ENCODE data around the gene PDE7B. TPM values are rescaled to one million over a fixed set of nuclear protein-coding genes. Genes with fewer than 3 reads are reported as not detected.
A peak's percentile ranks its signal among the peaks of the same experiment; 100 is the strongest.

PDE7B gene
- total RNA-seq, 2 donors from 2014 or later: 0.27 to 0.93 TPM

GRCh38 chr6:136012943-136013342 lies 161.4 kb downstream of the PDE7B start:
- Mint-ChIP-seq H3K9me3 (peaks cover 4 to 7% of the 10 kb centered on the region in 2 donors), H3K36me3 (peaks cover 0 to 8% of the 10 kb centered on the region in 2 donors), H3K27ac (no peak overlapping the region)
- DNase-seq (ENCODE audit: low spot score in 2 of 2) (no peak), ATAC-seq (no peak)

GRCh38 chr6:136014454-136015437 lies 163.2 kb downstream of the PDE7B start:
- Mint-ChIP-seq H3K27ac (no peak overlapping the region), H3K9me3 (peaks cover 3 to 4% of the 10 kb centered on the region in 2 donors), H3K36me3 (peaks cover 0 to 4% of the 10 kb centered on the region in 2 donors)
- ATAC-seq (no peak), DNase-seq (ENCODE audit: low spot score in 2 of 2) (no peak)

- no peak overlapping the region for H3K27ac Mint-ChIP-seq
- DNase-seq (ENCODE audit: low spot score in 2 of 2) (no peak), ATAC-seq (no peak)
- no peaks in the 10 kb centered on the region for H3K9me3 Mint-ChIP-seq
- no peaks in the 10 kb centered on the region for H3K36me3 Mint-ChIP-seq
These were observed 164.0 kb downstream of the PDE7B start for GRCh38 chr6:136015531-136015930.

GRCh38 chr6:136016228-136017225 lies 165.0 kb downstream of the PDE7B start:
- no peak for DNase-seq (ENCODE audit: low spot score in 2 of 2)
- no peak for ATAC-seq
- Mint-ChIP-seq H3K36me3 (no peaks in the 10 kb centered on the region), H3K9me3 (no peaks in the 10 kb centered on the region), H3K27ac (no peak overlapping the region)

- ATAC-seq: no peak
These were observed 169.2 kb downstream of the PDE7B start for GRCh38 chr6:136020691-136021090.

GRCh38 chr6:136022224-136022874 lies 170.8 kb downstream of the PDE7B start:
- Mint-ChIP-seq H3K9me3 (no peaks in the 10 kb centered on the region), H3K27ac (no peak overlapping the region), H3K36me3 (no peaks in the 10 kb centered on the region)
- DNase-seq (ENCODE audit: low spot score in 2 of 2) (no peak), ATAC-seq (no peak)

More at GRCh38 chr6:136020691-136021090, 169.2 kb downstream of the PDE7B start:
- no peak overlapping the region for H3K27ac Mint-ChIP-seq
- no peaks in the 10 kb centered on the region for H3K36me3 Mint-ChIP-seq
- H3K9me3 Mint-ChIP-seq: no peaks in the 10 kb centered on the region
- no peak for DNase-seq (ENCODE audit: low spot score in 2 of 2)

GRCh38 chr6:136024711-136025110 lies 173.2 kb downstream of the PDE7B start:
- H3K36me3 Mint-ChIP-seq: no peaks in the 10 kb centered on the region
- no peak for DNase-seq (ENCODE audit: low spot score in 2 of 2)
- H3K9me3 Mint-ChIP-seq: no peaks in the 10 kb centered on the region
- no peak for ATAC-seq
- no peak overlapping the region for H3K27ac Mint-ChIP-seq

- Mint-ChIP-seq H3K36me3 (no peaks in the 10 kb centered on the region), H3K27ac (no peak overlapping the region), H3K9me3 (no peaks in the 10 kb centered on the region)
- DNase-seq (ENCODE audit: low spot score in 2 of 2) (no peak), ATAC-seq (no peak)
These were observed 174.2 kb downstream of the PDE7B start for GRCh38 chr6:136025736-136026135.

GRCh38 chr6:136030131-136030530 lies 178.6 kb downstream of the PDE7B start:
- ATAC-seq (no peak), DNase-seq (ENCODE audit: low spot score in 2 of 2) (no peak)
- Mint-ChIP-seq H3K36me3 (no peaks in the 10 kb centered on the region), H3K9me3 (no peaks in the 10 kb centered on the region), H3K27ac (no peak overlapping the region)

- Mint-ChIP-seq H3K36me3 (no peaks in the 10 kb centered on the region), H3K9me3 (no peaks in the 10 kb centered on the region), H3K27ac (no peak overlapping the region)
- ATAC-seq (no peak), DNase-seq (ENCODE audit: low spot score in 2 of 2) (no peak)
These were observed 180.5 kb downstream of the PDE7B start for GRCh38 chr6:136031982-136032381.

- ATAC-seq (no peak), DNase-seq (ENCODE audit: low spot score in 2 of 2) (no peak)
- Mint-ChIP-seq H3K36me3 (no peaks in the 10 kb centered on the region), H3K27ac (no peak overlapping the region), H3K9me3 (no peaks in the 10 kb centered on the region)
These were observed 181.9 kb downstream of the PDE7B start for GRCh38 chr6:136033416-136033815.

- ATAC-seq: no peak
- Mint-ChIP-seq H3K27ac (no peak overlapping the region), H3K36me3 (no peaks in the 10 kb centered on the region), H3K9me3 (no peaks in the 10 kb centered on the region)
- no peak for DNase-seq (ENCODE audit: low spot score in 2 of 2)
These were observed 182.9 kb downstream of the PDE7B start for GRCh38 chr6:136034422-136034821.

GRCh38 chr6:136035378-136036070 lies 184.0 kb downstream of the PDE7B start:
- Mint-ChIP-seq H3K9me3 (no peaks in the 10 kb centered on the region), H3K36me3 (no peaks in the 10 kb centered on the region), H3K27ac (no peak overlapping the region)
- no peak for ATAC-seq
- no peak for DNase-seq (ENCODE audit: low spot score in 2 of 2)

- no peak overlapping the region for H3K27ac Mint-ChIP-seq
- DNase-seq (ENCODE audit: low spot score in 2 of 2) (no peak), ATAC-seq (no peak)
- H3K36me3 Mint-ChIP-seq: no peaks in the 10 kb centered on the region
- no peaks in the 10 kb centered on the region for H3K9me3 Mint-ChIP-seq
These were observed 184.5 kb downstream of the PDE7B start for GRCh38 chr6:136036071-136036380.

- ATAC-seq (no peak), DNase-seq (ENCODE audit: low spot score in 2 of 2) (no peak)
- H3K9me3 Mint-ChIP-seq: no peaks in the 10 kb centered on the region
- no peak overlapping the region for H3K27ac Mint-ChIP-seq
- no peaks in the 10 kb centered on the region for H3K36me3 Mint-ChIP-seq
These were observed 185.1 kb downstream of the PDE7B start for GRCh38 chr6:136036601-136037000.

GRCh38 chr6:136037242-136037875 lies 185.9 kb downstream of the PDE7B start:
- no peaks in the 10 kb centered on the region for H3K36me3 Mint-ChIP-seq
- H3K27ac Mint-ChIP-seq: no peak overlapping the region
- no peaks in the 10 kb centered on the region for H3K9me3 Mint-ChIP-seq
- DNase-seq (ENCODE audit: low spot score in 2 of 2) (peak; percentile 16 to 67), ATAC-seq (peak; percentile 79 to 100)

Data from activated naive CD4-positive, alpha-beta T cell treated with anti-CD3 and anti-CD28 coated beads, Interleukin-2, amount 50 U/mL, for 72 hours (primary cell).